ENCODE results near the gene IL1RAPL1.

DNA sequence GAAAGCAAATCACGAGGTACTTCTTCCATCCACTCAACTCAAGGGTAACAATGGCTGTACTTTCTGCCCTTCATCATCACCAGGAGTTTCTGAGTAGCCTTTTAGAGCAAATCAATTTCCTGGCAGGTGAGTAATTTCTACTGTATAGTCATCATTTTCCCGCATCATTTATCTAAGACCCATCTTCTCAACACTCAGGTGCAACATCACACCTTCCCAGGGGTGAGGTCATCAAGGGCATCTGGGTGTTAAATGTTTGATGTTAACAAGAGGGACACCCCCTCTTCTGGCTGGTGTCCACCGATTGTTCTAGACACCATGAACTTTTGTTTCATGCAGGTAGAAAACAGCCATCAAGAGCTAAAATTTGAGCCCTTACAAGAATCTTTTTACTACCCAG, 1314.8 kb downstream of the IL1RAPL1 start:
- TF ChIP-seq, protein P1, sequence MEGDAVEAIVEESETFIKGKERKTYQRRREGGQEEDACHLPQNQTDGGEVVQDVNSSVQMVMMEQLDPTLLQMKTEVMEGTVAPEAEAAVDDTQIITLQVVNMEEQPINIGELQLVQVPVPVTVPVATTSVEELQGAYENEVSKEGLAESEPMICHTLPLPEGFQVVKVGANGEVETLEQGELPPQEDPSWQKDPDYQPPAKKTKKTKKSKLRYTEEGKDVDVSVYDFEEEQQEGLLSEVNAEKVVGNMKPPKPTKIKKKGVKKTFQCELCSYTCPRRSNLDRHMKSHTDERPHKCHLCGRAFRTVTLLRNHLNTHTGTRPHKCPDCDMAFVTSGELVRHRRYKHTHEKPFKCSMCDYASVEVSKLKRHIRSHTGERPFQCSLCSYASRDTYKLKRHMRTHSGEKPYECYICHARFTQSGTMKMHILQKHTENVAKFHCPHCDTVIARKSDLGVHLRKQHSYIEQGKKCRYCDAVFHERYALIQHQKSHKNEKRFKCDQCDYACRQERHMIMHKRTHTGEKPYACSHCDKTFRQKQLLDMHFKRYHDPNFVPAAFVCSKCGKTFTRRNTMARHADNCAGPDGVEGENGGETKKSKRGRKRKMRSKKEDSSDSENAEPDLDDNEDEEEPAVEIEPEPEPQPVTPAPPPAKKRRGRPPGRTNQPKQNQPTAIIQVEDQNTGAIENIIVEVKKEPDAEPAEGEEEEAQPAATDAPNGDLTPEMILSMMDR (IDR thresholded peaks at IDR 0.05) = no peak
- TF ChIP-seq POLR2AphosphoS5 (IDR thresholded peaks at IDR 0.05) (no peak), EP300 (IDR thresholded peaks at IDR 0.05) (no peak)

All from suprapubic skin (tissue), 4 donors.